ENCODE measurements around the gene PTGER3.

PTGER3 gene

DNA sequence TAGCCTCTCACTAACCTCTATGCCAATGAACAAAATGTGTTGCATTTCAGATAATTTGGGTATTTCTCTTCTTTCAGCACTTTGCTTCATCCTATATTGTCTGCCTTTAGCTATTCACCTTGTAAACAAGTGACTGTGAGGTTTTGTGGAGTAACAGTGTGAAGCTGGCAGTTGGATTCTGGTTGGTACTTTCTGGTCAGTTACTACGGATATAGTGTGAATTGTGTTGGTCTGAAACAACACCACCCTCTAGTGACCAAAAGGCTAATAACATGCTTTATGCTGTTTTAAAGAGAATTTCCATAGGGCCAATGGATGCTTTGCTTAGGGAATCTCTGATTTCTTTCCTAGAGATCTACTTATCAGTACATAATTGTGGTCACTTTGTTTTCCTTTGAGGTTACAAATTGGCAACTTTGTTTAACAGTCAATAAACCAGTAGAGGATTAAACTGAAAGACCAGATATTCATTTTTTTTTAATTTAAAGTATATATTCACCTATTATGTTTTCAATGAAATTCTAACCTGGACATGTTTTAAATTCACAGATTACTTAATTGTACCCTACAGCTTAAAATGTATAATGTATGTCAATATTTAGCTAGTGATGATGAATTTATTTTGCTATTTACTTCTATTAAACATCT is 2.5 kb upstream of the PTGER3 start:
- no peak for DNase-seq

DNA sequence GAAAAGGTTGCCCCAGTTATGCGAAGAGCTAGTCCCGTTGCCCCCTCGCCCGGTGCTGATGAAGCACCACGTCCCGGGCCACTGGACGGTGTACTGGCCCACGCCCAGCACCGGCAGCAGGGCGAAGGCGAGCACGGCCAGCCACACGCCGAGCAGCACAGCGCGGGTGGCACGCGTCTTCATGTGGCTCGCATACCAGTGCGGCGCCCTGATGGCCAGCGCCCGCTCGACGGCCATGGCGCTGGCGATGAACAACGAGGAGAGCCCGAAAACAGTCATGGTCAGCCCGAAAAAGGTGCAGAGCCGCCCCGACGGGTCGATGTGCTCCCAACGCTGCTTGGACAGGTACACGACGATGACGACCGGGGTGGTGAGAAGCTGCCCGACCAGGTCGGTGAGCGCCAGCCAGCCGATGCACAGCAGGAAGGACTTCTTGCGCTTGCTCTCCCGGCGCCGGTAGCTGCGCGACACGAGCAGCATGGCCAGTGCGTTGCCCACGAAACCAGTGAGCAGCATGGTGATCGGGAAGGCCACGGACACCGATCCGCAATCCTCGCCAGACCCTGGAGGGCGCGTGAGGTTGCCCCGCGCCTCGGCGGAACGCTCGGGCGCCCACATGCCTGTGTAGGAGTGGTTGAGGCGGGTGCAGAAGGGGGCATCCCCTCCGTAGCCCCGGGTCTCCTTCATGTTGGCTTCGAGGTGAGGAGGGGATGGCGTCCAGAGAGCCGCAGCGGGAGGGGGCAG is 553 bp downstream of the PTGER3 start:
- DNase-seq = peak; percentile 18

DNA sequence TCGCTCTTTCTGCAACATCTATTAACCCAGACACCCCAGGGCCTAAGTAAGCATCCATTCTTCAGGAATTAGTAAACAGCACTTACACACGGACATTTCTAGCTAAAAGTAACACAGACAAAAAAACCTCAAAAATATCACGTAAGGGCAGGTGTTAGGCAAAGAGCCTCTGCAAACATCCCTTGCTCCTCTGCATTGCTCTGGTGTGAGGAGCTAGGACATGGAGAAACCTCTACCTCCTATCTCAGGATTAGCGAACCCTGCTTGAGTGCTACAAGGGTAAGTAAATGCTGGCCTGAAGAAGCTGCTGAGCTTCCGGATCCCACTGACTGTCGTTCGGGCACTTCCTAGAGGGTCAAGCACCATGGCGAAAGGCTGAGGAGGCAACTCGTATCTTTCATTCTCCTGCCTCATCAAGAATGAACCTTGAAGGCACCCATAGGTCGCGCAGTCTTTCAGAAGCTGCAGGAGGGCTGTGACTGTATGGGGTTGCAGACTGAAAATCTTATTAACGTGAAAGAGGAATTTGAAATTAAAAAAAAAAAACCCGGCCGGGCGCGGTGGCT is 2.1 kb downstream of the PTGER3 start:
- no peak for DNase-seq

DNA sequence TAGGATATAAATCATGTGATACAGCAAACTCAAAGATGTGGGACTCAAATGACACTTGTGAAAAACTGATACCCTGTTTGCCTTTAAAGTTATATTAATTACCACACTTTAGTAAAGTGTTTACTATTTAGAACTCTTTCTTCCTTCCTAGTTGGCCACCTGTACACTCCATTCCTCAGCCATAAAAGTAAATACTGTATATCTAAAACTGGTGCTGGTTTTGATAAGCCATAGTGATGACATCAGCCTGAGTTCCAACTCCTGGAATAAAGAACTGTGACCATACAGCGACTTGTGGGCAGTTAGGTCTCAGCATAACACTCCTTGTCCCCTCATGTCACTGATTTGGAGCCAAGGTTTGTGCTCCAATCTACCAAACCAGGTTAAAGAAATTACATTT is 2.8 kb downstream of the PTGER3 start:
- no peak for DNase-seq

DNA sequence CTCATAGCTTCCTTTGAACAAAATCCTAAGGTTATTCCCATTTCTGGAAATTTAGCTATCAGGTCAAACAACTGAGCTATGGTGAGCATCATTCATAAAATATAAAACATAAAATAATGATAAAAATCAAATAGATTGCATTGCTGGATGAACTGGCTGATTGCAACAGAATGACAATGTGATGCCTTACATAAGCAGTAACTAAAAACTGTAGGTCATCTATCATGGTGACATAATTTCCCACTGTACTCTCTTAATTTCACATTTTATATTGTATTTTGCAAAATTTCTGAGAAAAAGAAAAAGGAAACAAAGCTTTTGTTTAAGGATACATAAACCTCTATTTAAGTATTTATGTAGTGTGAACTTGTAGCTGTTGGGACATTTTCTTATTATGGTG is 4.6 kb downstream of the PTGER3 start:
- no peak for DNase-seq

- DNase-seq = no peak
Measured at GRCh38 chr1:71041806-71042205, 5.8 kb downstream of the PTGER3 start.

DNA sequence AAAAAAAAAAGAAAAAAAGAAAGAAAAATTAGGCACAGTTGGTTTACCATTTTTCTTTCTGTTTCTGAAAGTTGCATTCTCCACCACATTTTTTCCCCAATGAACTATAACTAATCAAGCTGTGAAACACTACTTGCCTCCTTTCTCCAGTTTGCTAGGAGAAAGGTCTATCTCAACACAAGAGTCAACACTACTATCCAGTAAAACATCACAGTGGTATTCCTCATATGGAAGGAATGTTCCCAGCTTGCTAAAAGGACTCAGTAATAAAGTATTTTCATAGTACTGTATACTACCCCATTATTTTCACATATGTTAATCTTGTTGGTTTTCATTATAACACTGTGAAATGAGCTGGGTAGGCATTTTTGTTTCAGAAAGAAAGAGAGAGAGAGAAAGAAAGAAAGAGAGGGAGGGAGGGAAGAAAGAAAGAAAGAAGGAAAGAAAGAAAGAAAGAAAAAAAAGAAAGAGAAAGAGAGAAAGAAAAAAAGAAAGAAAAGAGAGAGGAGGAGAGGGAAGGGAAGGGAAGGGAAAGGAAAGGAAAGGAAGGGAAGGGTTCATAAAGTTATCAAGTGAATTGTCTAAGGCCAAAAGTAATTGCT is 7.9 kb downstream of the PTGER3 start:
- DNase-seq = no peak

- DNase-seq = no peak
Measured at GRCh38 chr1:71038942-71039341, 8.7 kb downstream of the PTGER3 start.

- no peak for DNase-seq
Measured at GRCh38 chr1:71037829-71038620, 9.6 kb downstream of the PTGER3 start.

DNA sequence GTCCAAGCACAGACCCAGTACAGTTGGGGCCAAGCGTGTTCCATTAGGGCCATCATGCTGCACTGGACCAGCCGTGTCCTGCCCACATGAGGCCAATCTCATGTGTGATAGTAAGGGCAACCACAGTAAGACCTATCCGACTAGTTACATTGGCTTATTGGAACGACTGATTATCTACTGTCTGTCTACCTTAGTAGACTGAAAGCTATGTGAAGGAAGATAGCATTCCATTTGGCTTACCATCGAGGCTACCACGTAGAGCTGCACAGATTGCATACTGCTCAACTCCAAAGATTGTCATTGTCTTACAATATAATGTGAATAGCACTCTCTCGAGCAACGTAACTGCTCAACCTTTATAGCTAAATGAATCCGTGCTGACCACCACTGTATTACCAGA is 10.6 kb downstream of the PTGER3 start:
- no peak for DNase-seq

- no peak for DNase-seq
Measured at GRCh38 chr1:71033136-71033535, 14.5 kb downstream of the PTGER3 start.

DNA sequence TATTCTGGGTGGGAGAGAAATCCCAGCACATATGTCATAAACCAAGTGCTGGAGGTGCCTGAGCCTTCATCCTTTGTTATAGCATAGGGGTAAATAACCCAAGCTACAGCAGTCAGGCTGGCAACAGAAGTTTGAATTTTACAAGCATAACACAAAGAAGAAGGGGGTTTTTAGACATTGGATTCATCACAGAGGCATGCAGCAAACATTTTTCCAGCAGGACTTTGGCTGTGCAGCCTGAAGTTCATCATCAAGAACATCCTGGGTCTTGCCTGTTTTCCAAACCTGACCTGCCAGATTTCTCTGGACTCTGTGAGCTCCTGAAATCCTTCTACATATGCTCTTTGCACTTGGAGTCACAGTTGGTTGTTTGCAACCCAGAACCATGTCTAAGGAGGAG is 16.2 kb downstream of the PTGER3 start:
- DNase-seq = no peak

- DNase-seq = no peak
Measured at GRCh38 chr1:71030026-71030425, 17.6 kb downstream of the PTGER3 start.

- no peak for DNase-seq
Measured at GRCh38 chr1:71028981-71029380, 18.6 kb downstream of the PTGER3 start.

DNA sequence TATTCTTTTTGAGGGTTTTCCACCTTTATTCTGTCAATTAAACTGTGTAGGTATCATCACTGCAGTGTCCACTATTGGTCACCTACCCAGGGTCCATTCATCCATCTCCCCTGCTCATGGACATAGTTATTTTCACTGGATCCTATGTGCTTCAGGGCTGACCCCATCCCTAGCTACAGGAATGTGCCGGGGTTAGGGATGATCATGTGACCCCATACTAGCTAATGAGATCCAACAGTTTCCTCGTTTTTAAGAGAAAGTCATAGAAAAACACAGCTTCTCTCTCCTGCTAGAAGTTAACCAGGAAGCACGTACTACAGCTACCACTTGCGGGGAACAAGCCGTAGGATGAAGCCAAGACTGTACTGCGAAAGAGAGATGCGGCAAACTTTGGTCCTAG is 19.6 kb downstream of the PTGER3 start:
- no peak for DNase-seq

DNA sequence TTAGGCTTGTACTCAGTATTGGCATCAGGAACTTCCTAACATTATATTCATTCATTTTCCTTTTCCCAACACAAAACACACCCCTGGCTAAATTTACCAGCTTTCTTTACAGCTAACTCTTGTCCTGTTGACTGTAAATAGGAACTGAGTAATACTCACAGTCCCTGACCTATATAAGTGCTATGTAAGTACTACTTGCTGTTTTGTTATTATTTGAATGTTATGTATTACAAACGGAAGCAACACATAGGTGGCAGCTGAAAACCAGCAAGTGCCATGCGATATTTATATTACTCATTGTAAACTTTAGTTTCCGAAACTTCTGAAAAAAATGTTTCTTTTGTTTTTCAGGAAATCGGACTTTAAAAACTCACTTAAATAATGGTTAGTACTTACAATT is 21.5 kb downstream of the PTGER3 start:
- no peak for DNase-seq

- no peak for DNase-seq
Measured at GRCh38 chr1:71023515-71023914, 24.1 kb downstream of the PTGER3 start.

- no peak for DNase-seq
Measured at GRCh38 chr1:71019233-71019969, 28.2 kb downstream of the PTGER3 start.

GRCh38 chr1:71018791-71019190 is 28.8 kb downstream of the PTGER3 start:
- DNase-seq = no peak

- no peak for DNase-seq
Measured at GRCh38 chr1:71015745-71016144, 31.9 kb downstream of the PTGER3 start.

GRCh38 chr1:71014178-71014579 is 33.4 kb downstream of the PTGER3 start:
- DNase-seq = no peak

DNA sequence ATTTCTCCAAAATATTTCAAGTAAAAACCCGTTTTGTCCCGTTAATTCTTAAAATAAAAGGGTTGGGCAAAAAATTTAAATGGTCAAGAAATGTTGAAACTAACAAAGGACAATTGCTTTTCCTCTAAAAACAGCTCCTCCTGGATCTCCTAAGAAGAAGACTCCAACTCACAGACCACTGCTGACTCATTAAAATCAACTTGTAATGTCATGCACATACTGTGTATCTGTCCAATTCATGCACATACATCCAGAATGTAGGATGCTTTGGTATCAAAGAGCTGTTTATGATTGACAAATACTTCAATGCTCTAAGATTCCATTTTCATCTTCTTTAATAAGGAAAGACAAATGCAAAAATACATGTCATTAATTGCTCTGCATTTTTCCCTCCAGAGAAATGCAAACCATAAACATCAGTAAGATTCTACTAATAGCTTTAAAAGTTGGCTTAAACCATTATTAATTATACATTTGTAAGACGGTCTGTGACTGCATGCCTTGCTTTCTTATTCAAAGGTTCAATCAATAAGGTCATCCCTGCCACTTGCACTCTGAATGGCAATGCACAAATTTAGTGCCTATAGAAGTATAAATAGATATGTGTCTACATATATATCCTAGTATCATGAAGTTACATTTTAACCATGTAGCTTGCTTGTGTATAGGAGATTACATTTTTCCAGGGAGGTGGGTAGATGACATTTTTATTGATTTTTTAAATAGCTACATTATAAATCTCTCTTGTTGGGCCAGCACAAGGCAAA is 44.7 kb downstream of the PTGER3 start:
- no peak for DNase-seq

All from femur (tissue), 1 donor.